ENCODE measurements around the gene WNT5A. TPM values are rescaled to one million over a fixed set of nuclear protein-coding genes. Genes with fewer than 3 reads are reported as not detected.

WNT5A gene
- total RNA-seq, 6 experiments from 2014 or later: 0.64 to 3.6 (median 2.4) TPM

DNA sequence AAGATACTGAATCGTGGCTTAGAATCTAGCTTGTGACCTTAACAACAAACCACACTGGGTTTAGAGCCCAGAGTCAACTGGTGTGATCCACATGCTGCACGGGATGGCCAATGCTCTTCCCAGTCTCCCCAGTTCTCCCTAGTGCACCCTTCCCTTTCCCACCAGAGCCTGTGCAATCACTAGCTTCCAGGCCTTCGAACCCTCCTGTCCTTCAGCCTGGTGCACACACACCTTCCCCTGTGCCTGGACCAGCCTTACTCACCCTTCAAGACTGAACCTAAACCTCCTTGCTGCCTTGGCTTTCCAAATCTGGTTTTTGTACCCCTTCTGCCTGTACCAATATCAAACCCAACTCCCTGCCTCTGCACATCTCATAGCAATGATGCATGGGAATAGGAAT lies 43.8 kb downstream of the WNT5A start:
- TF ChIP-seq POLR2A (IDR thresholded peaks at IDR 0.05): no peak
- TF ChIP-seq, protein P1, sequence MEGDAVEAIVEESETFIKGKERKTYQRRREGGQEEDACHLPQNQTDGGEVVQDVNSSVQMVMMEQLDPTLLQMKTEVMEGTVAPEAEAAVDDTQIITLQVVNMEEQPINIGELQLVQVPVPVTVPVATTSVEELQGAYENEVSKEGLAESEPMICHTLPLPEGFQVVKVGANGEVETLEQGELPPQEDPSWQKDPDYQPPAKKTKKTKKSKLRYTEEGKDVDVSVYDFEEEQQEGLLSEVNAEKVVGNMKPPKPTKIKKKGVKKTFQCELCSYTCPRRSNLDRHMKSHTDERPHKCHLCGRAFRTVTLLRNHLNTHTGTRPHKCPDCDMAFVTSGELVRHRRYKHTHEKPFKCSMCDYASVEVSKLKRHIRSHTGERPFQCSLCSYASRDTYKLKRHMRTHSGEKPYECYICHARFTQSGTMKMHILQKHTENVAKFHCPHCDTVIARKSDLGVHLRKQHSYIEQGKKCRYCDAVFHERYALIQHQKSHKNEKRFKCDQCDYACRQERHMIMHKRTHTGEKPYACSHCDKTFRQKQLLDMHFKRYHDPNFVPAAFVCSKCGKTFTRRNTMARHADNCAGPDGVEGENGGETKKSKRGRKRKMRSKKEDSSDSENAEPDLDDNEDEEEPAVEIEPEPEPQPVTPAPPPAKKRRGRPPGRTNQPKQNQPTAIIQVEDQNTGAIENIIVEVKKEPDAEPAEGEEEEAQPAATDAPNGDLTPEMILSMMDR (IDR thresholded peaks at IDR 0.05): no peak
- intact Hi-C loops (cut with DNase I): no loop called here
- no peaks in the 10 kb centered on the region for H3K9me3 ChIP-seq
- 67% methylated on average over 3 of the region's 3 CpGs for WGBS (ENCODE audit: insufficient coverage, low coverage, low lambda C conversion rate, missing lambda C conversion rate)
- peaks cover 0 to 4% (median 0%) of the 10 kb centered on the region in 4 donors for H3K4me1 ChIP-seq
- H3K27me3 ChIP-seq: no peaks in the 10 kb centered on the region
- DNase-seq (no peak), ATAC-seq (no peak)
- H3K27ac ChIP-seq: no peak overlapping the region
- no peak overlapping the region for H3K4me3 ChIP-seq
- H3K36me3 ChIP-seq: no peaks in the 10 kb centered on the region

DNA sequence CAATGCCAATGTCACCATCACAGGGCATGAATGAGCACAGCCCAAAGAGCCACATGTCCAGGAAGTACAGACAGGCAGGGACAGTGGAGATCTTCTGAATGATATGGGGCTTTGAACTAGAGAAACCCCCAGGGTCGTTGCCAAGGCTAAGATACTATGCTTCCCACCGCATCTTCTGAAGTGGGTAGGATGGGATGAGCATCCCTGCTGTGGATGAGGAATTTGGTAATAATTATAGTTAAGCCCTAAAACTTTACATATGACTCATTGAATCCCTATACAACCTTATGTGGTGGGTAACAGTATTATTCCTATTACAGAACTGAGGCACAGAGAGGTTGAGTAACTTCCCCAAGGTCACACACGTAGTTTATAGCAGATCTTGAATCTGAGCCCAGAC lies 44.2 kb downstream of the WNT5A start:
- intact Hi-C loops (cut with DNase I): no loop called here
- WGBS (ENCODE audit: insufficient coverage, low coverage, low lambda C conversion rate, missing lambda C conversion rate): 61% methylated on average over 3 of the region's 3 CpGs

DNA sequence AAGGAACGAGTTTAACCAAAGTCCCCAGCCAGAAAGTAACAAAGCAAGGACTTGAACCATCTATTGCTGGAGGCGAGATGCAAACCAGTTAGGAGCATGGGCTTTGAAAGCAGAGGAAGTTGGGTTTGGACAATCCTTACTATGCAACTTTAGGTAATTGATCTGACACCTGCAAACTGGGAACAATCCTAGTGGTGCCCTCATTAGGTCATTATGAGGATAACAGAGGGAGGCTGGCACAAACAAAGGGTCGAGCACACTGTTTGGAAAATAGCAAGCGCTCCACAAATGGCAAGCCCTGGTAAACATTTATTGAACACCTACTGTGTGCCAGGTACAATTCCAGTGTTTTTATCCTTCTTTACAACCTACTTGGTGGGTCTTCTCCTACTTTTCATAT lies 45.6 kb downstream of the WNT5A start:
- Histone ChIP-seq H3K9me3 (no peaks in the 10 kb centered on the region), H3K4me1 (peaks cover 0 to 4% (median 0%) of the 10 kb centered on the region in 4 donors), H3K27me3 (no peaks in the 10 kb centered on the region), H3K4me3 (no peak overlapping the region), H3K27ac (no peak overlapping the region), H3K36me3 (no peaks in the 10 kb centered on the region)
- TF ChIP-seq, protein P1 (IDR thresholded peaks at IDR 0.05): no peak
- TF ChIP-seq POLR2A (IDR thresholded peaks at IDR 0.05): no peak
- ATAC-seq (no peak), DNase-seq (no peak)
- 72% methylated on average over 4 of the region's 4 CpGs for WGBS (ENCODE audit: insufficient coverage, low coverage, low lambda C conversion rate, missing lambda C conversion rate)
- intact Hi-C loops (cut with DNase I): no loop called here

More for the DNA sequence above, 44.2 kb downstream of the WNT5A start:
- H3K36me3 ChIP-seq: no peaks in the 10 kb centered on the region
- no peak for ATAC-seq
- H3K4me1 ChIP-seq: peaks cover 0 to 4% (median 0%) of the 10 kb centered on the region in 4 donors
- no peak for DNase-seq
- TF ChIP-seq POLR2A (IDR thresholded peaks at IDR 0.05): no peak
- TF ChIP-seq, protein P1 (IDR thresholded peaks at IDR 0.05): no peak
- H3K27ac ChIP-seq: no peak overlapping the region
- no peaks in the 10 kb centered on the region for H3K9me3 ChIP-seq
- H3K27me3 ChIP-seq: no peaks in the 10 kb centered on the region
- H3K4me3 ChIP-seq: no peak overlapping the region

DNA sequence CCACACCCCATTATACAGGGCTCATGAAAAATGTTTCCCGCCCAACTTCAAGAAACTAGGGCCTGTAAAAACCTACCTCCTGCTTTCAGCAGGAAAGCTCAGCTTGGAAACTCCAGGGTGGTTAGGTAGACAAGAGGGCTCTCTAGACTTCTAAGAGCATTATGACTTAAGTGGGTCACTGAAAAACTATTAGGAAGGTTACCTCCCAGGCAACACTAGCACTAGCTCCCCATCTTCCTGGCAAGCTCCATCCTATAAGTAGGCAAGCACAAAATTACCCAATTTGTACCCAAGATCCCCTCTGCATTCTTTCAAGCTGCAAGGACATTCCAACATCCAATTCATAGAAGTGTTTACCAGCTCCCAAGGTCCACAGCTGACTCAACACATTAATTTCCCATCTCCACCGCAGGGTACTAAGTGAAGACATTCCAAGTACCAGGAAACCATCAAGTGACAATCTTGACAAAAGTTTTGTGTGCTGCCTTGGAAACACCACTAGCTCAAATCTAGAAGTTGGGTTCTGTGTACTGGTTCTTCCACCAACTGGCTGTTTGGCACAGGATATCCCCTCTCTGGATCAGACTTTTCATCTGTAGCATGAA lies 46.9 kb downstream of the WNT5A start:
- Histone ChIP-seq H3K27me3 (no peaks in the 10 kb centered on the region), H3K4me3 (no peak overlapping the region), H3K27ac (no peak overlapping the region), H3K36me3 (no peaks in the 10 kb centered on the region), H3K9me3 (no peaks in the 10 kb centered on the region), H3K4me1 (peaks cover 0 to under 1% (median 0%) of the 10 kb centered on the region in 4 donors)
- TF ChIP-seq POLR2A (IDR thresholded peaks at IDR 0.05): no peak
- TF ChIP-seq, protein P1 (IDR thresholded peaks at IDR 0.05): no peak
- DNase-seq: no peak
- intact Hi-C loops (cut with DNase I): no loop called here
- WGBS (ENCODE audit: insufficient coverage, low coverage, low lambda C conversion rate, missing lambda C conversion rate): 81% methylated on average over 2 of the region's 2 CpGs
- ATAC-seq: no peak

Measured in right lobe of liver (tissue), 6 donors.